Adrenal gland (tissue), 12 donors: ENCODE measurements around the gene ASB16. TPM values are rescaled to one million over a fixed set of nuclear protein-coding genes. Genes with fewer than 3 reads are reported as not detected.

Source experiments
- DNase-seq, 7 donors: peaks; one replicate each; pipeline ENCODE4 v3.0.0-alpha.2; 2019 to 2020
- H3K27ac ChIP-seq, 5 donors: fragments of 200-600 bp; sonication (generic) in 4 of 5; 1 replicate in 3 of 5; 2 replicates in 2 of 5; pipeline versions ENCODE4 v1.5.1 to v1.8.0; 2016 to 2020; ENCODE audit warnings: mild to moderate bottlenecking in 1 of 5
- H3K27me3 ChIP-seq: fragments of 200-600 bp; 2 replicates; pipeline ENCODE4 v1.8.0; 2021
- H3K36me3 ChIP-seq, 2 donors: fragments of 200-600 bp; replicated peaks in 1 of 2; 1 replicate in 1 of 2; 2 replicates in 1 of 2; pipeline versions ENCODE4 v1.5.1 to v1.8.0; 2018 to 2022
- H3K4me1 ChIP-seq, 2 donors: fragments of 200-600 bp; replicated peaks in 1 of 2; 1 replicate in 1 of 2; 2 replicates in 1 of 2; pipeline versions ENCODE4 v1.5.1 to v1.8.0; 2018 to 2021
- H3K4me3 ChIP-seq, 4 donors: fragments of 200-600 bp; sonication (generic) in 3 of 4; one replicate each; pipeline ENCODE4 v1.5.1; 2016 to 2018
- H3K9me3 ChIP-seq, 3 donors: fragments of 200-600 bp; sonication (generic) in 1 of 3; replicated peaks in 1 of 3; 1 replicate in 2 of 3; 2 replicates in 1 of 3; pipeline versions ENCODE4 v1.5.1 to v1.8.0; 2016 to 2021
- CTCF ChIP-seq, 6 experiments: fragments of 450-650 bp in 4 of 6; fragments of 200-600 bp in 2 of 6; sonication (generic) in 1 of 6; IDR thresholded peaks; 1 replicate in 5 of 6; 2 replicates in 1 of 6; pipeline versions ENCODE4 v1.5.1 to v1.8.0; 2016 to 2021; ENCODE audit warnings: antibody characterized with exemption in 6 of 6, mild to moderate bottlenecking in 2 of 6, moderate library complexity in 1 of 6
- POLR2A ChIP-seq, 2 donors: fragments of 450-650 bp; IDR thresholded peaks; one replicate each; pipeline ENCODE4 v1.6.1; 2017; ENCODE audit warnings: antibody characterized with exemption in 2 of 2, mild to moderate bottlenecking in 2 of 2, moderate library complexity in 1 of 2
- WGBS, 4 donors: extraction: QIAGEN DNeasy Blood & Tissue Kit in 2 of 4; methylation state at CpG; one replicate each; pipeline versions ENCODE4 v1.1.5 to v1.1.7; 2013 to 2017; 5-methylcytosine and 5-hydroxymethylcytosine counted together
- intact Hi-C, 2 donors: fragments of 100-400 bp; cut with DNase I; formaldehyde crosslinking; loops; one replicate each; pipeline versions ENCODE4 v1.14.1 to v1.15.0; 2022 to 2023
- microRNA-seq, 3 donors: library from miRNA; unstranded; fragments of <30 nt; microRNA quantifications; one replicate each; pipeline ENCODE4, GENCODE V29; 2017 to 2020
- polyA plus RNA-seq, 3 donors: library from polyadenylated mRNA; stranded (reverse); fragments of 200-250 nt in 2 of 3; fragments of 350-450 nt in 1 of 3; fragmentation: Illumina TruSeq in 1 of 3; extraction: RNeasy Lipid Tissue Mini Kit (QIAGEN cat#74804) in 1 of 3; gene quantifications; one replicate each; pipeline ENCODE4 v1.2.3, GENCODE V29; 2013 to 2014
- small RNA-seq, 2 donors: library from RNA; depleted of rRNA; stranded (forward); fragments of <200 nt; gene quantifications; one replicate each; pipeline ENCODE3, GENCODE V24; 2016
- total RNA-seq, 9 donors: library from RNA; depleted of rRNA in 4 of 9; stranded (reverse); fragments of >200 nt in 4 of 9; fragments of 120-200 nt in 1 of 9; fragmentation: NEBNext Ultra II Directional in 1 of 9; extraction: Animal tissue kit (Norgen Biotek cat#: 25700) in 1 of 9; gene quantifications; one replicate each; pipeline versions ENCODE4 v1.1.0 to v1.2.4, GENCODE V29; 2013 to 2023
- donor health status: healthy with polysubstance abuse.
- donor health status: Bipolar disorder and iron deficiency.
- donor health status: DM: yes; HTN: yes; CAD: no.
- donor health status: DM: no; HTN: no; CAD: no.
- donor health status: DM: no; HTN: no; CAD: no.
- donor health status: DM: yes; HTN: yes; CAD: no.

Gene ASB16
- total and polyA plus RNA-seq, 12 donors: 0.13 to 0.83 (median 0.39) TPM; not detected in 2

- DNase-seq: no peak
- Histone ChIP-seq H3K9me3 (no peaks in the 10 kb centered on the region), H3K36me3 (no peaks in the 10 kb centered on the region), H3K4me1 (peaks cover 20 to 39% of the 10 kb centered on the region in 2 donors), H3K27ac (peak overlapping the region; percentile 37 to 100 (median 99)), H3K4me3 (peak overlapping the region in 3 of 4 donors; percentile 58 to 81 (median 60)), H3K27me3 (no peaks in the 10 kb centered on the region)
- intact Hi-C loops: no loop called here
- TF ChIP-seq CTCF (IDR thresholded peaks at IDR 0.05): no peak
- no peak for TF ChIP-seq POLR2A (IDR thresholded peaks at IDR 0.05)
- WGBS, 4 donors: 0 to 2% (median 1%) methylated on average over 15 to 17 of the region's 17 CpGs
These were observed 51.3 kb downstream of the ASB16 start for GRCh38 chr17:44221862-44222111.

GRCh38 chr17:44222112-44222869 lies 51.8 kb downstream of the ASB16 start:
- Histone ChIP-seq H3K27me3 (no peaks in the 10 kb centered on the region), H3K9me3 (no peaks in the 10 kb centered on the region), H3K4me1 (peaks cover 20 to 34% of the 10 kb centered on the region in 2 donors), H3K27ac (peak overlapping the region; percentile 37 to 100 (median 99)), H3K36me3 (no peaks in the 10 kb centered on the region), H3K4me3 (peak overlapping the region in 3 of 4 donors; percentile 24 to 81 (median 58))
- peak; percentile 85 to 96 (median 89) for DNase-seq
- WGBS, 4 donors: 1 to 2% (median 1%) methylated on average over 27 to 36 of the region's 36 CpGs
- peak in 5 of 6 experiments; percentile 13 to 39 (median 31) for TF ChIP-seq CTCF (IDR thresholded peaks at IDR 0.05)
- TF ChIP-seq POLR2A (IDR thresholded peaks at IDR 0.05): peak; percentile 66 to 82
- intact Hi-C loops: no loop called here

GRCh38 chr17:44223541-44224071 lies 53.1 kb downstream of the ASB16 start:
- Histone ChIP-seq H3K9me3 (no peaks in the 10 kb centered on the region), H3K4me1 (peaks cover 14 to 23% of the 10 kb centered on the region in 2 donors), H3K27ac (peak overlapping the region; percentile 37 to 100 (median 99)), H3K27me3 (no peaks in the 10 kb centered on the region), H3K4me3 (no peak overlapping the region), H3K36me3 (no peaks in the 10 kb centered on the region)
- intact Hi-C loops: no loop called here
- DNase-seq: peak; percentile 93 to 97 (median 96)
- TF ChIP-seq POLR2A (IDR thresholded peaks at IDR 0.05) (peak in 1 of 2 donors; percentile 19), CTCF (IDR thresholded peaks at IDR 0.05) (no peak)
- 24 to 29% (median 27%) methylated on average over 7 of the region's 7 CpGs for whole genome bisulfite sequencing, 4 donors

Small RNAs within 50 kb of the gene (microRNA-seq; reads per million reads assigned to microRNA genes)
- gene MIR6782: 0 to 3.4 (median 1.5) reads per million in 3 donors

Small RNAs within 50 kb of the gene (small RNA-seq; reads per million reads assigned to genes)
- gene MIR6782 (0 to 0.24 reads per million in 2 donors), gene RNU6-131P (0 reads per million in 2 donors)

Other genes with a start within 250 kb of the ASB16 start
- not detected for gene PPY, start 228.2 kb upstream of the ASB16 start, total RNA-seq
- gene PPY, start 228.2 kb upstream of the ASB16 start, polyA plus RNA-seq: not detected
- gene PYY, start 216.8 kb upstream of the ASB16 start, total RNA-seq: under 1 TPM in 1 of 9 donors, not detected in 8; 0.43 TPM
- not detected for gene PYY, start 216.8 kb upstream of the ASB16 start, polyA plus RNA-seq
- gene NAGS, start 166.1 kb upstream of the ASB16 start, total RNA-seq: 1 to 10 TPM in 6 of 9 donors, under 1 TPM in 3; 0.22 to 4.4 (median 1.2) TPM
- gene NAGS, start 166.1 kb upstream of the ASB16 start, polyA plus RNA-seq: under 1 TPM; 0.37 to 0.88 (median 0.72) TPM
- gene TMEM101, start 155.7 kb upstream of the ASB16 start, total RNA-seq: 10 to 100 TPM; 20.4 to 52.5 (median 37.2) TPM
- gene TMEM101, start 155.7 kb upstream of the ASB16 start, polyA plus RNA-seq: 10 to 100 TPM; 12.4 to 19.1 (median 12.7) TPM
- 10 to 100 TPM; 19.8 to 53.0 (median 37.7) TPM for gene LSM12, start 104.0 kb upstream of the ASB16 start, total RNA-seq
- gene LSM12, start 104.0 kb upstream of the ASB16 start, polyA plus RNA-seq: 10 to 100 TPM; 28.9 to 54.7 (median 37.0) TPM
- 100 to 1,000 TPM in 2 of 9 donors, 10 to 100 TPM in 7; 51.2 to 114 (median 80.6) TPM for gene G6PC3, start 100.0 kb upstream of the ASB16 start, total RNA-seq
- gene G6PC3, start 100.0 kb upstream of the ASB16 start, polyA plus RNA-seq: 100 to 1,000 TPM in 2 of 3 donors, 10 to 100 TPM in 1; 95.0 to 254 (median 207) TPM
- 100 to 1,000 TPM in 3 of 9 donors, 10 to 100 TPM in 6; 15.1 to 144 (median 71.7) TPM for gene HDAC5, start 47.1 kb upstream of the ASB16 start, total RNA-seq
- gene HDAC5, start 47.1 kb upstream of the ASB16 start, polyA plus RNA-seq: 100 to 1,000 TPM in 1 of 3 donors, 10 to 100 TPM in 1, 1 to 10 TPM in 1; 4.8 to 102 (median 83.0) TPM
- gene HROB, start 28.8 kb upstream of the ASB16 start, total RNA-seq: 1 to 10 TPM in 3 of 9 donors, under 1 TPM in 5, not detected in 1; 0.49 to 2.6 (median 0.91) TPM
- 1 to 10 TPM in 2 of 3 donors, under 1 TPM in 1; 0.42 to 2.6 (median 1.5) TPM for gene HROB, start 28.8 kb upstream of the ASB16 start, polyA plus RNA-seq
- 10 to 100 TPM; 21.8 to 48.6 (median 38.7) TPM for gene TMUB2, start 16.3 kb downstream of the ASB16 start, total RNA-seq
- gene TMUB2, start 16.3 kb downstream of the ASB16 start, polyA plus RNA-seq: 10 to 100 TPM; 22.8 to 89.3 (median 79.1) TPM
- 10 to 100 TPM; 21.3 to 61.4 (median 48.9) TPM for gene ATXN7L3, start 29.2 kb downstream of the ASB16 start, total RNA-seq
- gene ATXN7L3, start 29.2 kb downstream of the ASB16 start, polyA plus RNA-seq: 10 to 100 TPM; 19.6 to 81.4 (median 47.1) TPM
- 10 to 100 TPM; 42.8 to 92.6 (median 65.5) TPM for gene UBTF, start 49.0 kb downstream of the ASB16 start, total RNA-seq
- gene UBTF, start 49.0 kb downstream of the ASB16 start, polyA plus RNA-seq: 10 to 100 TPM; 37.1 to 80.6 (median 51.3) TPM
- 1 to 10 TPM in 2 of 9 donors, under 1 TPM in 2, not detected in 5; 0.15 to 8.5 (median 0.70) TPM for gene SLC4A1, start 97.4 kb downstream of the ASB16 start, total RNA-seq
- gene SLC4A1, start 97.4 kb downstream of the ASB16 start, polyA plus RNA-seq: under 1 TPM in 2 of 3 donors, not detected in 1; 0.13 to 0.16 TPM
- gene RUNDC3A, start 137.9 kb downstream of the ASB16 start, total RNA-seq: 10 to 100 TPM in 3 of 9 donors, 1 to 10 TPM in 6; 1.6 to 26.4 (median 8.8) TPM
- gene RUNDC3A, start 137.9 kb downstream of the ASB16 start, polyA plus RNA-seq: 100 to 1,000 TPM in 1 of 3 donors, 10 to 100 TPM in 2; 19.3 to 133 (median 38.5) TPM
- 100 to 1,000 TPM; 112 to 192 (median 157) TPM for gene SLC25A39, start 154.1 kb downstream of the ASB16 start, total RNA-seq
- 100 to 1,000 TPM in 2 of 3 donors, 10 to 100 TPM in 1; 100.0 to 262 (median 236) TPM for gene SLC25A39, start 154.1 kb downstream of the ASB16 start, polyA plus RNA-seq
- gene GRN, start 174.6 kb downstream of the ASB16 start, total RNA-seq: 100 to 1,000 TPM in 8 of 9 donors, 10 to 100 TPM in 1; 79.0 to 721 (median 415) TPM
- gene GRN, start 174.6 kb downstream of the ASB16 start, polyA plus RNA-seq: 100 to 1,000 TPM in 1 of 3 donors, 10 to 100 TPM in 2; 91.7 to 111 (median 93.0) TPM
- 1 to 10 TPM in 7 of 9 donors, under 1 TPM in 2; 0.79 to 5.4 (median 2.6) TPM for gene FAM171A2, start 193.1 kb downstream of the ASB16 start, total RNA-seq
- gene FAM171A2, start 193.1 kb downstream of the ASB16 start, polyA plus RNA-seq: 1 to 10 TPM in 1 of 3 donors, under 1 TPM in 2; 0.13 to 2.7 (median 0.54) TPM
- 1 to 10 TPM in 3 of 9 donors, under 1 TPM in 5, not detected in 1; 0.06 to 3.2 (median 0.72) TPM for gene ITGA2B, start 218.9 kb downstream of the ASB16 start, total RNA-seq
- gene ITGA2B, start 218.9 kb downstream of the ASB16 start, polyA plus RNA-seq: 1 to 10 TPM in 1 of 3 donors, under 1 TPM in 2; 0.07 to 1.7 (median 0.88) TPM